ENCODE data around the gene MUC5B. TPM values are rescaled to one million over a fixed set of nuclear protein-coding genes. Genes with fewer than 3 reads are reported as not detected.

MUC5B gene
- total and polyA plus RNA-seq, 2 of the 13 experiments (the other 11 are each of a cell fraction or from before 2014, with no cell fraction given), result 0.01 TPM; not detected in 1

- 0 out of 2 replicates have a peak, but pooled peaks have one; percentile 40 for TF ChIP-seq E2F1 (CRISPR knock-in tag; IDR thresholded peaks at IDR 0.05)
- no peak for TF ChIP-seq ZNF652 (CRISPR knock-in tag; IDR thresholded peaks at IDR 0.05; ENCODE audit: borderline replicate concordance, low read depth)
- no peak for TF ChIP-seq HNRNPH1 (optimal IDR thresholded peaks at IDR 0.05; ENCODE audit: low read depth, low read length)
- TF ChIP-seq RARA (CRISPR knock-in tag; IDR thresholded peaks at IDR 0.05), result peak; percentile 87
- no peak; a peak in 1 of 4 replicates for TF ChIP-seq HMGXB4 (CRISPR knock-in tag; IDR thresholded peaks at IDR 0.05; ENCODE audit: borderline replicate concordance in 1 of 2, low read depth in 1 of 2)
- 0 out of 2 replicates have a peak, but pooled peaks have one; percentile 22 for TF ChIP-seq ZNF772 (CRISPR knock-in tag; IDR thresholded peaks at IDR 0.05)
- peak; percentile 67 for TF ChIP-seq ZFX (CRISPR knock-in tag; IDR thresholded peaks at IDR 0.05; ENCODE audit: low read depth)
- TF ChIP-seq ZNF569 (CRISPR knock-in tag; IDR thresholded peaks at IDR 0.05; ENCODE audit: borderline replicate concordance), result no peak
- TF ChIP-seq BHLHE40 (IDR thresholded peaks at IDR 0.05; ENCODE audit: low read length), result no peak
- no peak for TF ChIP-seq ZNF282 (IDR thresholded peaks at IDR 0.05; ENCODE audit: partially characterized antibody)
- no peak for TF ChIP-seq SP2 (CRISPR knock-in tag; IDR thresholded peaks at IDR 0.05)
- no peak for TF ChIP-seq ZNF407 (CRISPR knock-in tag; IDR thresholded peaks at IDR 0.05; ENCODE audit: not compliant biosample characterization)
- no peak for TF ChIP-seq SUZ12 (IDR thresholded peaks at IDR 0.05; ENCODE audit: low read depth, low read length)
- peak; percentile 94 for TF ChIP-seq GATA4 (IDR thresholded peaks at IDR 0.05; ENCODE audit: borderline replicate concordance, low read depth)
- TF ChIP-seq ZBTB1 (CRISPR knock-in tag; IDR thresholded peaks at IDR 0.05; ENCODE audit: borderline replicate concordance), result no peak
These were observed 2.7 kb upstream of the MUC5B start (continued) for GRCh38 chr11:1219834-1220815.

Measured in HepG2 (cell line).